HG02763 (cell line): Measurements from ENCODE around the gene CIZ1.
"Not testable (repeated sequence)": the region's sequence is repeated elsewhere in the genome, so short reads cannot be mapped to it uniquely, and the experiment has no call there.

Source experiments
- ATAC-seq: cut with Tn5 transposase; IDR thresholded peaks from one replicate; pipeline ENCODE4 v1.9.1; 2021; ENCODE audit warnings: mild to moderate bottlenecking, moderate library complexity; ENCODE audit not compliant: unreplicated experiment

The CIZ1 gene

GRCh38 chr9:128148509-128149000, 42.8 kb downstream of the CIZ1 start:
- no peak for ATAC-seq

GRCh38 chr9:128146591-128147120, 44.7 kb downstream of the CIZ1 start:
- no peak for ATAC-seq

- ATAC-seq, result no peak
Observed at GRCh38 chr9:128145951-128146351, 45.4 kb downstream of the CIZ1 start.

- ATAC-seq, result no peak
Observed at GRCh38 chr9:128145536-128145935, 45.8 kb downstream of the CIZ1 start.

GRCh38 chr9:128144239-128145181, 46.9 kb downstream of the CIZ1 start:
- no peak for ATAC-seq

- ATAC-seq, result no peak
Observed at GRCh38 chr9:128143525-128144238, 47.7 kb downstream of the CIZ1 start.

GRCh38 chr9:128142596-128142995, 48.8 kb downstream of the CIZ1 start:
- ATAC-seq, result no peak

- ATAC-seq, result no peak
Observed at GRCh38 chr9:128142061-128142460, 49.3 kb downstream of the CIZ1 start.

GRCh38 chr9:128141604-128142003, 49.8 kb downstream of the CIZ1 start:
- ATAC-seq, result no peak

- no peak for ATAC-seq
Observed at GRCh38 chr9:128139621-128140020, 51.8 kb downstream of the CIZ1 start.

GRCh38 chr9:128138001-128138400, 53.4 kb downstream of the CIZ1 start:
- no peak for ATAC-seq

- ATAC-seq, result no peak
Observed at GRCh38 chr9:128136816-128137793, 54.3 kb downstream of the CIZ1 start.

GRCh38 chr9:128135561-128135960, 55.8 kb downstream of the CIZ1 start:
- not testable (repeated sequence) for ATAC-seq

- not testable (repeated sequence) for ATAC-seq
Observed at GRCh38 chr9:128132139-128132538, 59.2 kb downstream of the CIZ1 start.

GRCh38 chr9:128131346-128131745, 60.0 kb downstream of the CIZ1 start:
- ATAC-seq, result not testable (repeated sequence)

GRCh38 chr9:128130651-128131050, 60.7 kb downstream of the CIZ1 start:
- not testable (repeated sequence) for ATAC-seq

GRCh38 chr9:128129976-128130590, 61.3 kb downstream of the CIZ1 start:
- not testable (repeated sequence) for ATAC-seq

- no peak for ATAC-seq
Observed at GRCh38 chr9:128128836-128129590, 62.4 kb downstream of the CIZ1 start.
